KOPT-K1 (cell line): ENCODE data around the gene CDK17.

Experiments used
- H3K27ac ChIP-seq: fragments of 200-600 bp; sonication (generic); 2 replicates; pipeline ENCODE4 v1.5.1; 2016; ENCODE audit warnings: antibody characterized with exemption, mild to moderate bottlenecking, low read depth, low read length; ENCODE audit not compliant: poor library complexity, severe bottlenecking
- H3K36me3 ChIP-seq: fragments of 200-600 bp; sonication (generic); 2 replicates; pipeline ENCODE4 v1.5.1; 2017; ENCODE audit warnings: antibody characterized with exemption, mild to moderate bottlenecking, low read length, moderate library complexity; ENCODE audit not compliant: insufficient read depth
- H3K9me3 ChIP-seq: fragments of 200-600 bp; sonication (generic); 2 replicates; pipeline ENCODE4 v1.5.1; 2017; ENCODE audit warnings: antibody characterized with exemption, low read length, mild to moderate bottlenecking; ENCODE audit not compliant: insufficient read depth, poor library complexity, severe bottlenecking

Gene CDK17

GRCh38 chr12:96236221-96236822 lies 163.9 kb downstream of the CDK17 start:
- H3K9me3 ChIP-seq, result no peaks in the 10 kb centered on the region
- H3K27ac ChIP-seq, result no peak overlapping the region
- H3K36me3 ChIP-seq, result no peaks in the 10 kb centered on the region

DNA sequence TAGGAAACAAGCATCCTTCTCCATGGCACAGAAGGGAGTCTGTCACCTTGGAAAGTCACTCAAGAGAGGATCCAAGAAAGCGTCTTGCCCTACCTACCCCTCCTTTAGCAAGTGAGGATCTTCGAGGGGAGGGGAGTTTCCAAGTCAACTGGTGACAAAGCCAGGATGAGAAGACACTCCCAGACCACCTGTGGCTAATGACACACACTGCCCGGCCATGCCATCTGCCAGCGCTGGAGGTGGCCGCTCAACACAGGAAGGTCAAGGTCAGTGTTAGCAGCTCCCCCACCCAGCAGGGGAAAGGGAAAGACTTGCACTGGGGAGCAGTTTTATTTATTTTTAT lies 164.8 kb downstream of the CDK17 start:
- Histone ChIP-seq H3K27ac (no peak overlapping the region), H3K36me3 (no peaks in the 10 kb centered on the region), H3K9me3 (no peaks in the 10 kb centered on the region)

- H3K9me3 ChIP-seq, result no peaks in the 10 kb centered on the region
- H3K27ac ChIP-seq, result no peak overlapping the region
- H3K36me3 ChIP-seq, result no peaks in the 10 kb centered on the region
These were observed 165.4 kb downstream of the CDK17 start for GRCh38 chr12:96234591-96235483.

GRCh38 chr12:96233939-96234461 lies 166.2 kb downstream of the CDK17 start:
- no peaks in the 10 kb centered on the region for H3K9me3 ChIP-seq
- no peak overlapping the region for H3K27ac ChIP-seq
- no peaks in the 10 kb centered on the region for H3K36me3 ChIP-seq

DNA sequence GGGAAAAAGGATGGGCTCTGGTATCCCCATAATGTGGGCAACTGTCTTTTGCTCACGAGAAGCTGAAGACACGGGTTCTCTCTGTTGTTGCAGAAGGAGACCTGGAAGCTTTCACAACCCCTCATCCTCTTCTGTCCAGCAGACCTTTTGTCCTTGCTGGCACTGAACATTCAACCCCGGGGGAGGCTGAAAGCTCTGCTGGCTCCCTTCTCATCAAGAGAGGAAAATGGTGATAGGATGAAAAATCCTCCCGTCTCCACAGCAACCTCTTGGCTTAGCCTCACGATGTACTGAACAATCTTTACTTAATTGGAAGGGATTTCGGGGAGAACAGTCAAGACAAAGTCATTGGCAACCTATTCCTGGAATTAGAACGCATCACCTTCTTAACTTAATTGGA lies 167.1 kb downstream of the CDK17 start:
- Histone ChIP-seq H3K27ac (no peak overlapping the region), H3K36me3 (no peaks in the 10 kb centered on the region), H3K9me3 (no peaks in the 10 kb centered on the region)

- Histone ChIP-seq H3K27ac (no peak overlapping the region), H3K9me3 (no peaks in the 10 kb centered on the region), H3K36me3 (no peaks in the 10 kb centered on the region)
These were observed 169.6 kb downstream of the CDK17 start for GRCh38 chr12:96230646-96231045.

DNA sequence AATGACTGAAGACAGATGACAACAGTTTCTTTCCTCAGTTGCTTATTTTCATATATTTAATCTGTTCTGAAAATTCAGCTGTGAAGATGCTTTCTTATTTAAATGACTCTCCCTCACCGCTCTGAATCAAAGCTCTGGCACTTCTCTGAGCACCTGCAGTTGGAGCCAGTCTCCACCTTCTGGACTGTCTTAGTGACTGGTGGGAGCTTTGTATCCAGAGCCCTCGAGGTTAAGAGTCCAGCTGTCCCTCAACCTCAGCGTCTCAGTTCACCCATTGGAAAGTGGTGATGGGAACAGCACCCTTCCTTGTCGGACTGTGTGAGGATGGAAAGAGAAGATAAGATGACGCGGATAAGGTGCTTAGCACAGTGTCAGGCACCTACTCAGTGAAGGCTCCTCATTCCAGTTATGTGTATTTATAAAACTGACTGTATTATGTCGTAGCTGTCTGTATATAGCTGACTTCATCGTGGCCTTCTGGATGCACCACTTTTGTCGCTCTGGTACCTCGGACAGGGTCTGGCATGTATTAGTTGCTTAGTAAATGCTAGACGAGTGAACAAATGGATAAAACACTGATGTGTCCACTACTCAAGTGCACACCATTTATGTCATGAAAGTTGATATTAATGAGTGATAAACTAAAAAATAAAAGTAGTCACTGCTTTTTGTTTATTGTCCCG lies 171.5 kb downstream of the CDK17 start:
- Histone ChIP-seq H3K36me3 (no peaks in the 10 kb centered on the region), H3K9me3 (no peaks in the 10 kb centered on the region), H3K27ac (no peak overlapping the region)
